ENCODE results near the gene PIGC. TPM values are rescaled to one million over a fixed set of nuclear protein-coding genes. Genes with fewer than 3 reads are reported as not detected.

Gene PIGC
- total RNA-seq, 1 experiment from 2014 or later: 29.2 TPM

DNA sequence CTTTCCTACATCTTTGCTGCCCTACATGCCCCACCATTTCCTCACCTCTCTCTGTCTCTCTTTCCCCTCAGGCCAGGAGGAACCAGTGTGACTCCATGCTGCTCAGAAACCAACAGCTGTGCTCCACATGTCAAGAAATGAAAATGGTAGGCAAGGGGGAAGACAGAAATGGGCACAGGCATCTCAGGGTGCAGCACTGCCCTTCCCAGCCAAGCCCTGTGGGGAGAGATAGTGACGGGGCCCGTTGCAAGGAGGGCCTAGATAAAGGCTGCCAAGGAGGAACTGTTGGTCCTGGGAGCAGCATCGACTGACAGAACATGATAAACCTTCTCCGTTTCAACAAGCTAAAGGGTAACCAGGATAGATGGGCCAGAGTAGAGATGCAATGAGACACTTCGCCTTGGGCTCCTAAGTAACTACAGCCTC, 12.5 kb upstream of the PIGC start:
- H3K27ac Mint-ChIP-seq (ENCODE audit: unreplicated experiment): no peak overlapping the region
- peaks cover 4% of the 10 kb centered on the region for H3K9me3 Mint-ChIP-seq (ENCODE audit: low read depth, unreplicated experiment)
- DNase-seq: no peak
- intact Hi-C loops (cut with micrococcal nuclease; ENCODE audit: unreplicated experiment): no loop called here
- H3K4me1 Mint-ChIP-seq (ENCODE audit: low read depth, unreplicated experiment): peaks cover 41% of the 10 kb centered on the region
- H3K36me3 Mint-ChIP-seq (ENCODE audit: insufficient read depth, unreplicated experiment): no peaks in the 10 kb centered on the region
- BruUV-seq (replicated peaks): no TSS peak
- TF ChIP-seq CTCF (IDR thresholded peaks at IDR 0.05; ENCODE audit: unreplicated experiment): no peak
- CTCF ChIA-PET: no interaction called here
- no peaks in the 10 kb centered on the region for H3K27me3 Mint-ChIP-seq (ENCODE audit: unreplicated experiment)
- no peak overlapping the region for H3K4me3 Mint-ChIP-seq (ENCODE audit: low read depth, unreplicated experiment)

- intact Hi-C loops (cut with micrococcal nuclease; ENCODE audit: unreplicated experiment): no loop called here
- TF ChIP-seq CTCF (IDR thresholded peaks at IDR 0.05; ENCODE audit: unreplicated experiment): no peak
- H3K36me3 Mint-ChIP-seq (ENCODE audit: insufficient read depth, unreplicated experiment): peaks cover 2% of the 10 kb centered on the region
- CTCF ChIA-PET: no interaction called here
- peaks cover 4% of the 10 kb centered on the region for H3K9me3 Mint-ChIP-seq (ENCODE audit: low read depth, unreplicated experiment)
- no peak overlapping the region for H3K27ac Mint-ChIP-seq (ENCODE audit: unreplicated experiment)
- no peak for DNase-seq
- no TSS peak for BruUV-seq (replicated peaks)
- no peak overlapping the region for H3K4me3 Mint-ChIP-seq (ENCODE audit: low read depth, unreplicated experiment)
- H3K27me3 Mint-ChIP-seq (ENCODE audit: unreplicated experiment): no peaks in the 10 kb centered on the region
- H3K4me1 Mint-ChIP-seq (ENCODE audit: low read depth, unreplicated experiment): peaks cover 40% of the 10 kb centered on the region
Observed at GRCh38 chr1:172455451-172455850, 11.6 kb upstream of the PIGC start.

DNA sequence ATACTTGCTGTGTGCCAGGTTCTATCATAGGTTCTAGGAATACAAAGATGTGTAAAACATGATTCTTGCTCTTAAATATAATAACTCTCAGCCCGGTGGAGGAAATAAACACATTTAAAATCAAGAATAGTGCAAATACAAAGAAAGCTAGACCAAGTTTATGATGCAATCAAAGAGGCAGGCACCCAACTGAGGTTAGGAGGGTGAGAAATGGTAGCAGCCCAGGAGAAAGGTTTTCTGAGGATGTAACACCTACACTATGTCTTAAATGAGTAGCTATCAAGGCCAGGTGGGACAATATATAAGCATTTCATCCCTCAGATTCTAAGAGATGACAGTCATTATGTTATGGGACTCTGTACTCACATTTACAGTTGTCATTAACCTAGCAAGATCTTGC, 9.7 kb upstream of the PIGC start:
- Mint-ChIP-seq H3K36me3 (ENCODE audit: insufficient read depth, unreplicated experiment) (peaks cover 9% of the 10 kb centered on the region), H3K27me3 (ENCODE audit: unreplicated experiment) (no peaks in the 10 kb centered on the region), H3K27ac (ENCODE audit: unreplicated experiment) (no peak overlapping the region), H3K4me1 (ENCODE audit: low read depth, unreplicated experiment) (peaks cover 58% of the 10 kb centered on the region), H3K9me3 (ENCODE audit: low read depth, unreplicated experiment) (peaks cover 4% of the 10 kb centered on the region), H3K4me3 (ENCODE audit: low read depth, unreplicated experiment) (no peak overlapping the region)
- no peak for DNase-seq
- no peak for TF ChIP-seq CTCF (IDR thresholded peaks at IDR 0.05; ENCODE audit: unreplicated experiment)
- CTCF ChIA-PET: interaction anchor here (0.5 kb wide), 1 partner anchor 46 kb away, joined by 3 read pairs; no protein-coding TSS in a partner anchor
- no TSS peak for BruUV-seq (replicated peaks)
- intact Hi-C loops (cut with micrococcal nuclease; ENCODE audit: unreplicated experiment): loop anchor here (5.0 kb wide), 2 partner anchors 44 to 154 kb away; no protein-coding TSS in a partner anchor

- peaks cover 9% of the 10 kb centered on the region for H3K36me3 Mint-ChIP-seq (ENCODE audit: insufficient read depth, unreplicated experiment)
- H3K9me3 Mint-ChIP-seq (ENCODE audit: low read depth, unreplicated experiment): peaks cover 4% of the 10 kb centered on the region
- intact Hi-C loops (cut with micrococcal nuclease; ENCODE audit: unreplicated experiment): loop anchor here (5.0 kb wide), 2 partner anchors 44 to 154 kb away; no protein-coding TSS in a partner anchor
- BruUV-seq (replicated peaks): no TSS peak
- CTCF ChIA-PET: interaction anchor here (0.6 kb wide), 1 partner anchor 702 kb away, joined by 4 read pairs; no protein-coding TSS in a partner anchor
- no peaks in the 10 kb centered on the region for H3K27me3 Mint-ChIP-seq (ENCODE audit: unreplicated experiment)
- H3K27ac Mint-ChIP-seq (ENCODE audit: unreplicated experiment): no peak overlapping the region
- H3K4me1 Mint-ChIP-seq (ENCODE audit: low read depth, unreplicated experiment): peaks cover 61% of the 10 kb centered on the region
- DNase-seq: no peak
- no peak for TF ChIP-seq CTCF (IDR thresholded peaks at IDR 0.05; ENCODE audit: unreplicated experiment)
- no peak overlapping the region for H3K4me3 Mint-ChIP-seq (ENCODE audit: low read depth, unreplicated experiment)
Observed at GRCh38 chr1:172453153-172453545, 9.3 kb upstream of the PIGC start.
